ENCODE results near the gene GARIN3.

DNA sequence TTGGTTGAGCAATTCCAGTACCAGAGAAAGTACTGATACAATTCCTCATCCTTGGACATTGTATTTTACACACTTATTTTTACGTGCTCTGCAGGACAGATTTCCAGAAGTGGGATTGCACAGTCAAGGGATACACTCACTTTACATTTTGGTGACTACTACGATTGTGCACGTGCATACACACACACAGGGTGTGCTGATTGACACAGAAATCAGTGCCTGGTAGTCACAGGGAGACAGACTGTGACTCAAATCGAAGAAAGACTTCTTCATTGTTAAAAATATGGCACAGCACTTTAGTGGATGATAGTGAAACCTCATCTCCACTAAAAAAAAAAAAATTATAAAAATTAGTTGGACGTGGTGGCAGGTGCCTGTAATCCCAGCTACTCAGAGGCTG lies 1.5 kb downstream of the GARIN3 start:
- TF ChIP-seq ESRRG (CRISPR knock-in tag; IDR thresholded peaks at IDR 0.05) (no peak), ZFP3 (CRISPR knock-in tag; IDR thresholded peaks at IDR 0.05) (no peak), ZNF8 (CRISPR knock-in tag; IDR thresholded peaks at IDR 0.05) (no peak), CSDC2 (CRISPR knock-in tag; IDR thresholded peaks at IDR 0.05) (no peak), PPARA (CRISPR knock-in tag; IDR thresholded peaks at IDR 0.05; ENCODE audit: borderline replicate concordance) (no peak), ZC3H10 (CRISPR knock-in tag; IDR thresholded peaks at IDR 0.05) (no peak), GLIS3 (CRISPR knock-in tag; IDR thresholded peaks at IDR 0.05) (no peak), RARB (CRISPR knock-in tag; IDR thresholded peaks at IDR 0.05) (no peak), ARNTL (CRISPR knock-in tag; IDR thresholded peaks at IDR 0.05; ENCODE audit: borderline replicate concordance, low read depth) (no peak), ZNF565 (CRISPR knock-in tag; conservative IDR thresholded peaks at IDR 0.05; ENCODE audit: low read depth) (no peak)
- TF ChIP-seq, protein P1, sequence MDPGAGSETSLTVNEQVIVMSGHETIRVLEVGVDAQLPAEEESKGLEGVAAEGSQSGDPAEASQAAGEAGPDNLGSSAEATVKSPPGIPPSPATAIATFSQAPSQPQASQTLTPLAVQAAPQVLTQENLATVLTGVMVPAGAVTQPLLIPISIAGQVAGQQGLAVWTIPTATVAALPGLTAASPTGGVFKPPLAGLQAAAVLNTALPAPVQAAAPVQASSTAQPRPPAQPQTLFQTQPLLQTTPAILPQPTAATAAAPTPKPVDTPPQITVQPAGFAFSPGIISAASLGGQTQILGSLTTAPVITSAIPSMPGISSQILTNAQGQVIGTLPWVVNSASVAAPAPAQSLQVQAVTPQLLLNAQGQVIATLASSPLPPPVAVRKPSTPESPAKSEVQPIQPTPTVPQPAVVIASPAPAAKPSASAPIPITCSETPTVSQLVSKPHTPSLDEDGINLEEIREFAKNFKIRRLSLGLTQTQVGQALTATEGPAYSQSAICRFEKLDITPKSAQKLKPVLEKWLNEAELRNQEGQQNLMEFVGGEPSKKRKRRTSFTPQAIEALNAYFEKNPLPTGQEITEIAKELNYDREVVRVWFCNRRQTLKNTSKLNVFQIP (CRISPR knock-in tag; IDR thresholded peaks at IDR 0.05; ENCODE audit: borderline replicate concordance, low read depth): no peak
- TF ChIP-seq, protein P2, sequence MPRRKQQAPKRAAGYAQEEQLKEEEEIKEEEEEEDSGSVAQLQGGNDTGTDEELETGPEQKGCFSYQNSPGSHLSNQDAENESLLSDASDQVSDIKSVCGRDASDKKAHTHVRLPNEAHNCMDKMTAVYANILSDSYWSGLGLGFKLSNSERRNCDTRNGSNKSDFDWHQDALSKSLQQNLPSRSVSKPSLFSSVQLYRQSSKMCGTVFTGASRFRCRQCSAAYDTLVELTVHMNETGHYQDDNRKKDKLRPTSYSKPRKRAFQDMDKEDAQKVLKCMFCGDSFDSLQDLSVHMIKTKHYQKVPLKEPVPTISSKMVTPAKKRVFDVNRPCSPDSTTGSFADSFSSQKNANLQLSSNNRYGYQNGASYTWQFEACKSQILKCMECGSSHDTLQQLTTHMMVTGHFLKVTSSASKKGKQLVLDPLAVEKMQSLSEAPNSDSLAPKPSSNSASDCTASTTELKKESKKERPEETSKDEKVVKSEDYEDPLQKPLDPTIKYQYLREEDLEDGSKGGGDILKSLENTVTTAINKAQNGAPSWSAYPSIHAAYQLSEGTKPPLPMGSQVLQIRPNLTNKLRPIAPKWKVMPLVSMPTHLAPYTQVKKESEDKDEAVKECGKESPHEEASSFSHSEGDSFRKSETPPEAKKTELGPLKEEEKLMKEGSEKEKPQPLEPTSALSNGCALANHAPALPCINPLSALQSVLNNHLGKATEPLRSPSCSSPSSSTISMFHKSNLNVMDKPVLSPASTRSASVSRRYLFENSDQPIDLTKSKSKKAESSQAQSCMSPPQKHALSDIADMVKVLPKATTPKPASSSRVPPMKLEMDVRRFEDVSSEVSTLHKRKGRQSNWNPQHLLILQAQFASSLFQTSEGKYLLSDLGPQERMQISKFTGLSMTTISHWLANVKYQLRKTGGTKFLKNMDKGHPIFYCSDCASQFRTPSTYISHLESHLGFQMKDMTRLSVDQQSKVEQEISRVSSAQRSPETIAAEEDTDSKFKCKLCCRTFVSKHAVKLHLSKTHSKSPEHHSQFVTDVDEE (CRISPR knock-in tag; IDR thresholded peaks at IDR 0.05): no peak
- TF ChIP-seq, protein P3, sequence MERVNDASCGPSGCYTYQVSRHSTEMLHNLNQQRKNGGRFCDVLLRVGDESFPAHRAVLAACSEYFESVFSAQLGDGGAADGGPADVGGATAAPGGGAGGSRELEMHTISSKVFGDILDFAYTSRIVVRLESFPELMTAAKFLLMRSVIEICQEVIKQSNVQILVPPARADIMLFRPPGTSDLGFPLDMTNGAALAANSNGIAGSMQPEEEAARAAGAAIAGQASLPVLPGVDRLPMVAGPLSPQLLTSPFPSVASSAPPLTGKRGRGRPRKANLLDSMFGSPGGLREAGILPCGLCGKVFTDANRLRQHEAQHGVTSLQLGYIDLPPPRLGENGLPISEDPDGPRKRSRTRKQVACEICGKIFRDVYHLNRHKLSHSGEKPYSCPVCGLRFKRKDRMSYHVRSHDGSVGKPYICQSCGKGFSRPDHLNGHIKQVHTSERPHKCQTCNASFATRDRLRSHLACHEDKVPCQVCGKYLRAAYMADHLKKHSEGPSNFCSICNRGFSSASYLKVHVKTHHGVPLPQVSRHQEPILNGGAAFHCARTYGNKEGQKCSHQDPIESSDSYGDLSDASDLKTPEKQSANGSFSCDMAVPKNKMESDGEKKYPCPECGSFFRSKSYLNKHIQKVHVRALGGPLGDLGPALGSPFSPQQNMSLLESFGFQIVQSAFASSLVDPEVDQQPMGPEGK (CRISPR knock-in tag; IDR thresholded peaks at IDR 0.05; ENCODE audit: borderline replicate concordance): no peak
- TF ChIP-seq, protein P4, sequence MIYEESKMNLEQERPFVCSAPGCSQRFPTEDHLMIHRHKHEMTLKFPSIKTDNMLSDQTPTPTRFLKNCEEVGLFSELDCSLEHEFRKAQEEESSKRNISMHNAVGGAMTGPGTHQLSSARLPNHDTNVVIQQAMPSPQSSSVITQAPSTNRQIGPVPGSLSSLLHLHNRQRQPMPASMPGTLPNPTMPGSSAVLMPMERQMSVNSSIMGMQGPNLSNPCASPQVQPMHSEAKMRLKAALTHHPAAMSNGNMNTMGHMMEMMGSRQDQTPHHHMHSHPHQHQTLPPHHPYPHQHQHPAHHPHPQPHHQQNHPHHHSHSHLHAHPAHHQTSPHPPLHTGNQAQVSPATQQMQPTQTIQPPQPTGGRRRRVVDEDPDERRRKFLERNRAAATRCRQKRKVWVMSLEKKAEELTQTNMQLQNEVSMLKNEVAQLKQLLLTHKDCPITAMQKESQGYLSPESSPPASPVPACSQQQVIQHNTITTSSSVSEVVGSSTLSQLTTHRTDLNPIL (CRISPR knock-in tag; IDR thresholded peaks at IDR 0.05; ENCODE audit: low read depth): no peak
